NCI-H128 (cell line): ENCODE results near the gene LMBR1.
"Not testable (repeated sequence)": the region's sequence is repeated elsewhere in the genome, so short reads cannot be mapped to it uniquely, and the experiment has no call there.

Experiments used
- DNase-seq: peaks from one replicate; lab custom pipeline; 2025; ENCODE audit not compliant: unreplicated experiment; lab: John Stamatoyannopoulos, UW

LMBR1 gene

DNA sequence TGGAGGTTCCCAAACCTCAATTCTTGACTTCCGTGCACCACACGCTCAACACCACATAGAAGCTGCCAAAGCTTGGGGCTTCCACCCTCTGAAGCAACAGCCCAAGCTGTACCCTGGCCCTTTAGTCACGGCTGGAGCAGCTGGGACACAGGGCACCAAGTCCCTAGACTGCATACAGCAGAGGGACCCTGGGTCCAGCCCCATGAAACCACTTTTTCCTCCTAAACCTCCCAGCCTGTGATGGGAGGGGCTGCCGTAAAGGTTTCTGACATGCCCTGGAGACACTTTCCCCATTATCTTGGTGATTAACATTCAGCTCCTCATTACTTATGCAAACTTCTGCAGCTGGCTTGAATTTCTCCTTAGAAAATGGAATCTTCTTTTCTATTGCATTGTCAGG is 194.5 kb downstream of the LMBR1 start:
- not testable (repeated sequence) for DNase-seq

GRCh38 chr7:156697283-156697682 is 195.7 kb downstream of the LMBR1 start:
- DNase-seq = not testable (repeated sequence)

- no peak for DNase-seq
Observed at GRCh38 chr7:156693627-156694026, 199.4 kb downstream of the LMBR1 start.

GRCh38 chr7:156692849-156693248 is 200.1 kb downstream of the LMBR1 start:
- DNase-seq = no peak

GRCh38 chr7:156691764-156692163 is 201.2 kb downstream of the LMBR1 start:
- no peak for DNase-seq

DNA sequence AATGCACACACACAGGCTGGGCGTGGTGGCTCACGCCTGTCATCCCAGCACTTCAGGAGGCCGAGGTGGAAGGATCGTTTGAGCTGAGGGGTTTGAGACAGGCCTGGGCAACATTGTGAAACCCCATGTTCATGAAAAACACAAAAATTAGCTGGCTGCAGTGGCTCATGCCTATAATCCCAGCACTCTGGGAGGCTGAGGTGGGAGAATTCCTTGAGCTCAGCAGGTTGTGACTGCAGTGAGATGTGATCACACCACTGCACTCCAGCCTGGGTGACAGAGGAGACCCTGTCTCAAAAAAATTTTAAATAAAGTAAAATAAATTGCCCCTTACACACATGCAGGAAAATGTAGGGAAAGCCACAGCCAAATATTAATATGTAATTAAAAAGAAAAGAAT is 208.3 kb downstream of the LMBR1 start:
- DNase-seq = no peak

- DNase-seq = no peak
Observed at GRCh38 chr7:156684251-156684650, 208.7 kb downstream of the LMBR1 start.

DNA sequence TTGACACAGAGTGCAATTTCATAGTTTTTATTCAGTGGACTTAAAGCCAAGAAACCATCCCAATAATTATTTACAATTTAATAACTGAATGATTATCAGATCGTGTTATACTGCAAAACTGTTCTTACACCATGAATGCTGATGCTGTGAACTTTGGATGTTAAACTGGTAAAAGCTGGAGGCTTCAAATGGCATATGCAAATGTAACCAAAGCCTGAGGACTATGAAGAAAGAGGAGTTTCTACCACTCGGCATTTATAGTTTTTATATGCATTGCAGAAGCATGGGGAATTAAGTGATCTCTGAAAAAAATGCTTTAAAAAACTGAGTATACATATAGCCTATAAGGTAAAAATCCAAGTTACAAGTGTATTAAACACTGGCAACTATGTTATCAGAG is 210.1 kb downstream of the LMBR1 start:
- no peak for DNase-seq

DNA sequence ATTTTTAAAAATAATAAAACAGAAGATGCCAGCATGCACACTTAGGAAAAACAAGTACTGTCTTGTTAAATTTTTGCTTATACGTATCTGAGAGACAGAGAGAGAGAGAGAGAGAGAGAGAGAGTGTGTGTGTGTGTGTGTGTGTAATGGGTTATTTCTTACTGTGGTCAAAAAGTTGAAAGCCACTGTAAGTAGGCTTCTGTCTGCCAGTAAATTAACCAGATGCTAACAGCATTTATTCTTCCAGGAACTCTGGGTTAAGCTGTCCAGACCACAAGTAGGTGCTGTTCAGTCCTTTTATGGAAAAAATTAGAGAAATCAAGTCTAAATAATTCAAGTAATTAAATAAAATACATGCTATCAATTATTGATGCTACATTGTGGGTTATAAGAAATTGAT is 212.7 kb downstream of the LMBR1 start:
- no peak for DNase-seq

DNA sequence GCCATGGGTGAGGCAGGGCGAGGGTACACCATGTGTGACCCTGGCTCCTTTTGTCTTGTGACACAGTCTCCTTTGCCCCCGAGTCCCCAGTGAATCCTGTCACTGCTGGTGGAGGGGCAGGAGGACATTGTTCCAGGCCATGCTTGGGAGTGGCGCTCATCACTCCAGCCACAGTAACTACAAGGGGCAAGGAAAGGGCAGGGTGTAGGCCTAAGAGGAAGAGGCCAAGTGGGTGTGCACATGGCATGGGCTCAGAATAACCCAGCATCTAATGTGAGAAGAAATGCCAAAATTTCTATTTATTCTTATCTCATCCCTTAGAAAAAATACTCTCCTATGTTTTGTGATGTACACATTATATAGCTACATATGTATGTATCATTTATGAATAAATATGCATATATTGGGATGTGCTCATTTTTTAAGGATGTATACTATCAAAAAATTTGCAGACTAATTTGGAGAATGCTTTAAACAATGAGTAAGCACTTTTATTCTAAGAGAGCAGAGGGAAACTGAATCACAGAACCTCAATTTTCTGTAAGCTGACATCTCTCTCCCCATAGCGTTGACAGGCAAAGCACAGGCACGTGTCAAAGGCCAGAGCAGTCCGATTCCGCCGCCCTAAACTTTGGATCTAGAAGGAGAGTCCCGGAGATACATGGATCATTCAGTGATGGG is 215.5 kb downstream of the LMBR1 start:
- DNase-seq = no peak

DNA sequence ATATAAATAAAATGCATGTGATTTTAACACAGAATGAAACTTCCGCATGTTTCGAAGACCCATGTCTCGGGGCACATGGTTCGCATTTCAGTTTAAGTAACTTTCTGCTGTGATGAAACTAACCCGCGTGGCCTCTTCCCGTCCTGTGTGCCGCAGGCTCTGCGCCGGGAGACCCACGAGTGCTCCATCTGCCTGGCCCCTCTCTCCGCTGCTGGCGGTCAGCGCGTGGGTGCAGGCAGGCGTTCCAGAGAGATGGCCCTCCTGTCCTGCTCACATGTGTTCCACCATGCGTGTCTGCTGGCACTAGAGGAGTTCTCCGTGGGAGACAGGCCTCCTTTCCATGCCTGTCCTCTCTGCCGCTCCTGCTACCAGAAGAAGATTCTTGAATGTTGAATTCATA is 216.7 kb downstream of the LMBR1 start:
- no peak for DNase-seq

- no peak for DNase-seq
Observed at GRCh38 chr7:156675721-156676120, 217.3 kb downstream of the LMBR1 start.

- no peak for DNase-seq
Observed at GRCh38 chr7:156673902-156674301, 219.1 kb downstream of the LMBR1 start.

DNA sequence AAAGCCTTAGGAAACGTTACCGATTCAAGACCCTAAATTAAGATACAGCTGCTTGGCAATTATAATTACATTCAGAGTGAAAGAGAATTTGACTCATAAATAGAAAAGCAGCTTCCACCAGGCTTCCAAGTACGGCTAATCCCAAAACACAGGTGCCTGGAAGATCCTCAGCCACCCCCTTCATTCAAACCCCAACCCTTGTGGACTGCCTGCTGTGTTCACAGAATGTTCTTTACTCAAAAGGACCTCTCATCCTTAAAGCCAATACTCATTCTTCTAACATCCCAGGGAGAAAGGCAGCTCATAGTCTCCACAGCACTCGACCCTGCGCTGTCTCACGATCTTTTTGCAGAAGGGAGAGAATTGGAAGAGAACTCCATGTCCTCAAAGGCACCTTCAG is 219.5 kb downstream of the LMBR1 start:
- no peak for DNase-seq

DNA sequence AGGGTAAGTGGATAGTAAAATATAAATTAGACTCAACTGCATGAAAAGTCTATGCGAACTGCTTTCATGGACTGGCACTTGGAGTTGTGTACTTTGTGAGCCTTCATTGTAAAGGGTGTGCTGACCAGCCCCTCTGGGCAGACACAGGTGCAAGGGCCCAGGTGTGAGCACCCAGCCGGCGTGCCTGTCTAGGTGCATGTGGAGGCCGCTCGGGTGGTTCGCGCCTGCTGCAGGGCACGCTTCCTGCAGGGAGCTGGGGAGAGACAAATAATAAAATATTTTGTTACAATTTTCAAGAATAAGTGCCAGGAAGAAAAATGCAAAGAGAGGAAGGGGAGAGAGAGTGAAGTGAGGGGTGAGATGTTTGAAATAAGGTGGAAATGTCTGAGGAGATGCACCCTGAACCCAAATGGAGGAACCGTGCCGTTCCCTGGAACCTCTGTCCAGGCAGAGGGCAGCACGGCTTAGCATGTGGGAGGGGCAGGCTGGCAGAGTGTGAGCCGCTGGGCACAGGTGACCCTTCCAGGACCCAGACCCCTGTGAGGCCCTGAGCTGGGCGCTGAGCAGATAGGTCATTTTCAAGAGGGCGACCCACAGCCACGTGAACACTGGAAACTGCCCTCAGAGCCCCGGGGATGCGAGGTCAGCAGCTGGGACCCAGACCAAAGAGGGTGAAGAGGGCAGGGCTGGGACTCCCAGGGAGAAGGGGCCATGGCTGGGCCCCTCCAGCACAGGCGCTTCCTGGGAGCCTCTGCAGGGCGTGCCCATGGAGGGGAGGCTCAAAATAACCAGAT is 223.8 kb downstream of the LMBR1 start:
- no peak for DNase-seq

- DNase-seq = no peak
Observed at GRCh38 chr7:156668130-156668741, 224.7 kb downstream of the LMBR1 start.

DNA sequence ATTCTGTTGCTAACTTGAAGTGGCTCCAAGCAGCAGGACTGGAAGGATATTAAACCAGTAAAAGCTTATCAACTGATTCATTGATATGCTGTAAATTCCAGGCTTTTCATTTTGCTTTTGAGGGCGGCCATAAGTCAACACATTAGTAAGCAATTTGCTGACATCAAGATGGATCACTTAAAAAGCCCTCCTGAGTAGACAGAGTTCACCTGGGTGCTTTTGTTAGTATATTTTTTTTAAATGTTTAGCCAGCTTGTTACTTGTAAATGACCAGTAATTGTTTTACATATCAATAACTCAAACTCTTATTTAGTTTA is 225.9 kb downstream of the LMBR1 start:
- DNase-seq = no peak

GRCh38 chr7:156666368-156667109 is 226.4 kb downstream of the LMBR1 start:
- DNase-seq = no peak

DNA sequence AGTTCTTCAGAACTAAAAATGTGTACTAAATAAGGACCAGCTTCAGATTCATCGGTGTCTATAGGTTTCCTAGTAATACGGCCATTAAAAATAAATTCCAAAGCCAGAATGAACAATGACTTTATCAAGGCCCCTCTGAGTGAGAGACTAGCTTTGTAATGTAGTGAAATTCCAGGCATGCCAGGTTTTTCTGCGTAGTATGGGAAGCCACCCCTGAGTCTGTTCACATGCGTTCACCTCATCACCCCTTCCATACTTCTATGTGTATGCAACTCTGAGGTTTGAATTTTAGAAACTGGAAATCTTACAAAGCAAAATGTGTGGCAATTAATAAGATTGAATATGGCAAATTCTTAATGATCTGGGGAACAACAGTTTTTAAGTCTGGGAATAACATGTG is 227.9 kb downstream of the LMBR1 start:
- DNase-seq = no peak

DNA sequence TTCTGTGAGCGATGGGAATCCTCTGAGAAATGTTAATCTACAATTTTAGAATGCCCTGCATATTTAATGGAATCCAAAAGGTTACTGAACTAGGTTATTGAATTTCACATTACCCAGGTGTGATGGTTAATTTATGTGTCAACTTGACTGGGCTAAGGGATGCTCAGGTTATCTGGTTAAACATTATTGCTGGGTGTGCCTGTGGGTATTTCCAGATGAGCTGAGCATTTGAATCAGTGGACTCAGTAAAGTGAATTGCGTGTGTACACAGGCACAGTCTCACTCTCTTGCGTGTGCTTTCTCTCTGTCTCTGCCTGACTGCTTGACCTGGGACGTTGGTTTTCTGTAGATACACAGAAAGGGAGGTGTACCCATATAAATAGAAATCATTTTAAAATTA is 230.7 kb downstream of the LMBR1 start:
- DNase-seq = no peak

DNA sequence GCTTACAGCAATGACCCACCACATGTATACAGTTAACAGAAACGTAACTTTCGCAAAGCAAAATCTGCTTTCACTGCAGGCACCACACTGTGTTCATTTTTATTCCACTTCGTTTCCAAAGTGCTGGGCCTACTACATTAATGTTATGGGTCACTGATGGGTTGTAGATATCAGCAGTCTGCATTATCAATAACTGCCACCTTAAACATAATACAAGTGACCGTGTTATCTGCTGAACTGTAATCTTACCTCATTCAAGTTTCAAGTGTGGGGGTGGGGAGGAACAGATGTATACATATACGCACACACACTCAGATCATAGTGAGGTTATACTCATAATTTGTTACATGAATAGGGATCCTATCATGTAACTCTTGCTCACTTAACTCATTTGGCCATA is 231.3 kb downstream of the LMBR1 start:
- no peak for DNase-seq

- no peak for DNase-seq
Observed at GRCh38 chr7:156659961-156660360, 233.0 kb downstream of the LMBR1 start.
